IMR-90 (cell line): ENCODE data around the gene RPTOR. TPM values are rescaled to one million over a fixed set of nuclear protein-coding genes. Genes with fewer than 3 reads are reported as not detected.

Source experiments
- ATAC-seq: fragments of 200-7000 bp; cut with Tn5 transposase; 2 replicates; pipeline ENCODE4 v1.9.1; 2020; ENCODE audit warnings: low read depth, mild to moderate bottlenecking, moderate library complexity
- BruUV-seq: library from RNA; stranded (reverse); fragments of 400-500 nt; replicated peaks from 2 replicates; lab custom pipeline; 2021; lab: Mats Ljungman, UMichigan
- CTCF ChIA-PET: fragments of 300-600 bp; formaldehyde crosslinking; extraction: SDS; loops from one replicate; lab custom pipeline; 2021; ENCODE audit warnings: antibody characterized with exemption; lab: Yijun Ruan, JAX
- POLR2A ChIA-PET: fragments of 300-600 bp; sonication (Branson Sonifier 250); formaldehyde crosslinking; loops from one replicate; lab custom pipeline; 2022; ENCODE audit warnings: antibody characterized with exemption; ENCODE audit not compliant: unreplicated experiment; lab: Charles Lee
- DNase-seq: peaks from one replicate; pipeline ENCODE4 v3.0.0; 2013
- H2AFZ ChIP-seq: replicated peaks from 2 replicates; pipeline ENCODE3; 2013; ENCODE audit warnings: low read length, mild to moderate bottlenecking; ENCODE audit not compliant: poor library complexity
- H2AK5ac ChIP-seq: 2 replicates; pipeline ENCODE4 v1.6.1; 2013; ENCODE audit warnings: low read depth, low read length, inconsistent platforms
- H2AK9ac ChIP-seq: replicated peaks from 2 replicates; pipeline ENCODE3; 2013; ENCODE audit warnings: mild to moderate bottlenecking, low read depth, low read length, moderate library complexity; ENCODE audit not compliant: poor library complexity
- H2BK120ac ChIP-seq: 2 replicates; pipeline ENCODE4 v1.6.1; 2013; ENCODE audit warnings: low read depth, low read length, inconsistent platforms
- H2BK15ac ChIP-seq: 3 replicates; pipeline ENCODE4 v1.6.1; 2013; ENCODE audit warnings: low read depth, low read length, inconsistent platforms
- H2BK20ac ChIP-seq: 2 replicates; pipeline ENCODE4 v1.6.1; 2013; ENCODE audit warnings: low read depth, mild to moderate bottlenecking, inconsistent platforms, low read length, moderate library complexity
- H2BK5ac ChIP-seq: 2 replicates; pipeline ENCODE4 v1.6.1; 2013; ENCODE audit warnings: mild to moderate bottlenecking, low read depth, low read length, inconsistent platforms; ENCODE audit not compliant: poor library complexity, severe bottlenecking
- H3K14ac ChIP-seq: replicated peaks from 2 replicates; pipeline ENCODE4 v1.6.1; 2013; ENCODE audit warnings: low read depth, low read length, inconsistent platforms
- H3K18ac ChIP-seq: 2 replicates; pipeline ENCODE4 v1.6.1; 2013; ENCODE audit warnings: low read depth, low read length, control low read depth
- H3K23ac ChIP-seq: 2 replicates; pipeline ENCODE4 v1.6.1; 2013; ENCODE audit warnings: low read depth, low read length, inconsistent platforms
- H3K27ac ChIP-seq: 2 replicates; pipeline ENCODE4 v1.5.1; 2013; ENCODE audit warnings: mild to moderate bottlenecking, control low read depth, low read length; ENCODE audit not compliant: insufficient read depth
- H3K27me3 ChIP-seq: 2 replicates; pipeline ENCODE4 v1.6.1; 2013; ENCODE audit warnings: low read length; ENCODE audit not compliant: control insufficient read depth, insufficient read depth
- H3K36me3 ChIP-seq: 2 replicates; pipeline ENCODE4 v1.6.1; 2013; ENCODE audit warnings: low read length, mixed read lengths; ENCODE audit not compliant: control insufficient read depth, insufficient read depth
- H3K4ac ChIP-seq: 2 replicates; pipeline ENCODE4 v1.6.1; 2013; ENCODE audit warnings: low read depth, low read length, inconsistent platforms
- H3K4me1 ChIP-seq: 2 replicates; pipeline ENCODE4 v1.6.1; 2013; ENCODE audit warnings: low read length, mixed read lengths; ENCODE audit not compliant: control insufficient read depth, insufficient read depth
- H3K4me2 ChIP-seq: 2 replicates; pipeline ENCODE4 v1.6.1; 2013; ENCODE audit warnings: low read depth, mild to moderate bottlenecking, control low read depth, low read length, moderate library complexity
- H3K4me3 ChIP-seq: 2 replicates; pipeline ENCODE4 v1.5.1; 2013; ENCODE audit warnings: low read depth, mild to moderate bottlenecking, control low read depth, low read length, moderate library complexity; ENCODE audit not compliant: insufficient read depth
- H3K56ac ChIP-seq: 2 replicates; pipeline ENCODE4 v1.6.1; 2013; ENCODE audit warnings: low read length, inconsistent platforms; ENCODE audit not compliant: insufficient read depth; ENCODE audit errors: extremely low read depth
- H3K79me1 ChIP-seq, 2 experiments: 2 replicates each; pipeline ENCODE4 v1.6.1; 2013; ENCODE audit warnings: low read length in 2 of 2, inconsistent platforms in 1 of 2, low read depth in 1 of 2
- H3K9ac ChIP-seq: 2 replicates; pipeline ENCODE4 v1.6.1; 2013; ENCODE audit warnings: low read depth, low read length, control low read depth
- H3K9me1 ChIP-seq: 2 replicates; pipeline ENCODE4 v1.6.1; 2013; ENCODE audit warnings: low read length, inconsistent platforms; ENCODE audit not compliant: insufficient read depth
- H3K9me3 ChIP-seq: 2 replicates; pipeline ENCODE4 v1.6.1; 2013; ENCODE audit warnings: low read length; ENCODE audit not compliant: control insufficient read depth, insufficient read depth
- H4K20me1 ChIP-seq: 2 replicates; pipeline ENCODE4 v1.6.1; 2013; ENCODE audit warnings: low read length, inconsistent platforms; ENCODE audit not compliant: insufficient read depth
- H4K5ac ChIP-seq: 2 replicates; pipeline ENCODE4 v1.6.1; 2013; ENCODE audit warnings: mild to moderate bottlenecking, low read depth, low read length, control low read depth
- H4K8ac ChIP-seq, 2 experiments: 2 replicates each; pipeline ENCODE4 v1.6.1; 2013; ENCODE audit warnings: low read depth in 2 of 2, low read length in 2 of 2, control low read depth in 1 of 2, inconsistent platforms in 1 of 2
- H4K91ac ChIP-seq: 2 replicates; pipeline ENCODE4 v1.6.1; 2013; ENCODE audit warnings: low read depth, low read length, inconsistent platforms; ENCODE audit not compliant: insufficient read depth
- CTCF ChIP-seq: conservative IDR thresholded peaks from 2 replicates; pipeline ENCODE4 v1.5.1; 2012; ENCODE audit warnings: mild to moderate bottlenecking, low read depth, low read length, improper control_type of control experiment
- FOS ChIP-seq: fragments of 150-350 bp; IDR thresholded peaks from 2 replicates; pipeline ENCODE4 v1.6.1; 2016; ENCODE audit warnings: low read depth, low read length
- MAZ ChIP-seq: IDR thresholded peaks from 2 replicates; pipeline ENCODE4 v1.6.1; 2012; ENCODE audit warnings: low read depth, mild to moderate bottlenecking, low read length, improper control_type of control experiment, moderate library complexity, borderline replicate concordance
- NFE2L2 ChIP-seq: fragments of 150-350 bp; IDR thresholded peaks from 2 replicates; pipeline ENCODE4 v1.6.1; 2016; ENCODE audit warnings: low read depth, mild to moderate bottlenecking, low read length
- RCOR1 ChIP-seq: IDR thresholded peaks from 2 replicates; pipeline ENCODE4 v1.6.1; 2012; ENCODE audit warnings: mild to moderate bottlenecking, low read length, improper control_type of control experiment; ENCODE audit not compliant: insufficient replicate concordance
- WGBS, 2 experiments: methylation state at CpG; one replicate each; pipeline versions ENCODE4 v1.1.5 to v1.1.7; 2013; ENCODE audit warnings: missing lambda C conversion rate in 2 of 2; ENCODE audit not compliant: insufficient read length in 1 of 2; ENCODE audit errors: extremely low coverage in 2 of 2; 5-methylcytosine and 5-hydroxymethylcytosine counted together
- dilution Hi-C: fragments of 300-500 bp; cut with HindIII; formaldehyde crosslinking; loops from one replicate; pipeline ENCODE4 v1.14.3; 2018; ENCODE audit warnings: low sequenced_read_pairs; ENCODE audit not compliant: unreplicated experiment
- in situ Hi-C: fragments of 300-500 bp; cut with MboI; formaldehyde crosslinking; loops from 3 replicates; pipeline ENCODE4 v1.14.3; 2019; ENCODE audit warnings: low sequenced_read_pairs, inconsistent platforms, mixed read lengths
- intact Hi-C: fragments of 100-400 bp; cut with micrococcal nuclease; formaldehyde crosslinking; loops from 2 replicates; pipeline ENCODE4 v1.10.0; 2022
- polyA plus RNA-seq, 3 experiments: library from polyadenylated mRNA; depleted of rRNA; stranded (reverse); fragments of >200 nt; gene quantifications; 2 replicates each; pipeline ENCODE4 v1.2.3, GENCODE V29; 2012; ENCODE audit warnings: low replicate concordance in 1 of 3
- total RNA-seq: library from RNA; depleted of rRNA; stranded (reverse); fragments of >200 nt; gene quantifications from 2 replicates; pipeline ENCODE4 v1.2.3, GENCODE V29; 2012

Gene RPTOR
- total and polyA plus RNA-seq, 2 of the 4 experiments (the other 2 are of a cell fraction) = 10.8 to 14.7 TPM

GRCh38 chr17:80980397-80981061, 435.9 kb downstream of the RPTOR start:
- H4K20me1 ChIP-seq = no peaks in the 10 kb centered on the region
- no peak overlapping the region for H3K23ac ChIP-seq
- in situ Hi-C loops = loop anchor here (5.0 kb wide), 1 partner anchor 553 kb away; no protein-coding TSS in a partner anchor
- no peak overlapping the region; a peak in 1 of 4 replicates for H4K8ac ChIP-seq
- H3K4me1 ChIP-seq = peaks cover 7% of the 10 kb centered on the region
- H2BK120ac ChIP-seq = no peak overlapping the region
- no peak overlapping the region for H3K27ac ChIP-seq
- no peak overlapping the region for H3K4me2 ChIP-seq
- no peaks in the 10 kb centered on the region for H3K36me3 ChIP-seq
- H4K5ac ChIP-seq = no peak overlapping the region
- no peak overlapping the region for H3K9ac ChIP-seq
- intact Hi-C loops = loop anchor here (2.0 to 5.0 kb wide), 3 partner anchors 113 to 554 kb away; no protein-coding TSS in a partner anchor
- no peak overlapping the region for H3K56ac ChIP-seq
- H3K27me3 ChIP-seq = no peaks in the 10 kb centered on the region
- H3K4ac ChIP-seq = peak overlapping the region; percentile 7; the same call in 1 of the 2 replicates
- 57 to 100% methylated on average over 1 to 6 of the region's 7 CpGs for WGBS, 2 experiments
- peaks cover 2% of the 10 kb centered on the region for H3K9me3 ChIP-seq
- BruUV-seq = no TSS peak
- ChIA-PET CTCF (no interaction called here), POLR2A (no interaction called here)
- H3K4me3 ChIP-seq = no peak overlapping the region
- no peaks in the 10 kb centered on the region for H3K79me1 ChIP-seq
- peak; percentile 29; the same call in 1 of the 2 replicates for TF ChIP-seq MAZ
- TF ChIP-seq RCOR1 = peak; percentile 59
- no peak for TF ChIP-seq NFE2L2
- TF ChIP-seq FOS = peak; percentile 58; the same call in 1 of the 2 replicates
- no peak for TF ChIP-seq CTCF
- H2AK5ac ChIP-seq = peak overlapping the region; percentile 20; the same call in 1 of the 2 replicates
- H3K14ac ChIP-seq = no peak overlapping the region
- no peak overlapping the region for H3K18ac ChIP-seq
- no peak overlapping the region for H4K91ac ChIP-seq
- H2BK15ac ChIP-seq = peak overlapping the region; percentile 71; the same call in 1 of the 3 replicates
- peak overlapping the region; percentile 52 for H2AK9ac ChIP-seq
- no peak overlapping the region for H2BK20ac ChIP-seq
- peak; percentile 47 for DNase-seq
- no peak for ATAC-seq
- H2AFZ ChIP-seq = peak overlapping the region; percentile 63
- dilution Hi-C loops = no loop called here
- peak overlapping the region; percentile 1 for H2BK5ac ChIP-seq
- peaks cover 12% of the 10 kb centered on the region; the same call in 1 of the 2 replicates for H3K9me1 ChIP-seq
